NCI-H446 treated with DMSO at 0.1 percent for 48 hours (cell line): Measurements from ENCODE around the gene ALS2CL.

Experiments used
- DNase-seq: peaks from one replicate; lab custom pipeline; 2025; lab: John Stamatoyannopoulos, UW

The ALS2CL gene

GRCh38 chr3:46676601-46677410, 16.7 kb downstream of the ALS2CL start:
- no peak for DNase-seq

GRCh38 chr3:46675843-46676567, 17.5 kb downstream of the ALS2CL start:
- no peak for DNase-seq

- no peak for DNase-seq
These were observed 18.1 kb downstream of the ALS2CL start for GRCh38 chr3:46675426-46675825.

GRCh38 chr3:46674031-46674845, 19.2 kb downstream of the ALS2CL start:
- DNase-seq = no peak

DNA sequence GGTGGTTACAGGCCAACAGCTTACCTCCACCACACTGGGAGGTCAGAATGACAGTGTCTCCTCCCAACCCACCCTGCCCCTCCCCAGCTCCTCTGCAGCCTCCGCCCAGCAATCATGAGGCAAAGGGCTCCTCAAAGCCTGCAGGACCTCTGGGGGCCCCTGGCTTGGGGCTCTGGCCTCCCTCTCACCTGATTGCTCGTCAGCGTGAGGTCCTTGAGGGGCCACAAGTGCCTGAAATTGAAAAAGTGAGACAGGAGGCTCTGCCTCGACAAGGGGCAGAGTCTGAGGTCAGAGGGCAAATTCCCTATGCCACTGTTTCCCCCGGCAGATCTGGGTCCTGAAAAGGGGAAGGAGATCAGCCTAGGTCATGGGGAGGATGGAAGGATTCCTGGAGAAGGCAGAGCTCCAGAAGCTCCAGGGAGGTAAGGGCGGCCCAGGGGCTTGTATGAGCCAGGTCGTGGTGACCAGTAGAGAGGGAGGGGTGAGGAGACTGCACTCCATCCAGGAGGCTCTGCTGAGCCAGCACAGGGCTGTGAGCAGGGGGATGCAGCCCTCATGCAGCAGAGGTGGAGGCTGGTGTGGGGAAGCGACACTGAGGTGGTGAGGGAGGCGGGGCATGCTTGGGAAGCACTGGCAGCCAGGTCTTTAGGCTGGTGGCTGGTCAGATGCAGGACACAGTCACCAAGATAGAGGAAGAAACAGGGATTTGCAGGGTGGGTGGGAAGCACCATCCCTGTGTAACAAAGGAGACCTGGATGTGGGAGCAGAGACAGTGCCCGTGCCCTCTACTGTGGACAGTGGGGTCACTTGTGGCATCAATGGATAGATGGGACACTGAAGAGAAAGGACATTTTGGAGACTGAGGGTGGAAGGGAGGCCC, 20.1 kb downstream of the ALS2CL start:
- no peak for DNase-seq

DNA sequence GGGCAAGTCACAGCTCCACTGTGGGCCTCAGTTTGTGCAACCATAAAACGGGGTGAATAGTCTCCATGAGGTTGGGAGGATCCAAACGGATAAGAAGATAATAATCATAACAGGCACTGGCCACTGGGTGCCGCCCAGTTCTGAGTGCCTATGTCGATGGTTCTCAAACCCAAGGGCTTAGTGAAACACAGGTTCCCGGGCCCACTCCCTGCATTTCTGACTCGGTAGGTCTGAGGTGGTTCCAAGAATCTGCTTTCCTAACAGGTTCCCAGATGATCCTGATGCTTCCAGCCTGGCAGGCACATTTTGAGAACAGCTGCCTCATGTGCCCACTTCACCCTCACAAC, 21.2 kb downstream of the ALS2CL start:
- DNase-seq = no peak

GRCh38 chr3:46671541-46672348, 21.7 kb downstream of the ALS2CL start:
- no peak for DNase-seq

DNA sequence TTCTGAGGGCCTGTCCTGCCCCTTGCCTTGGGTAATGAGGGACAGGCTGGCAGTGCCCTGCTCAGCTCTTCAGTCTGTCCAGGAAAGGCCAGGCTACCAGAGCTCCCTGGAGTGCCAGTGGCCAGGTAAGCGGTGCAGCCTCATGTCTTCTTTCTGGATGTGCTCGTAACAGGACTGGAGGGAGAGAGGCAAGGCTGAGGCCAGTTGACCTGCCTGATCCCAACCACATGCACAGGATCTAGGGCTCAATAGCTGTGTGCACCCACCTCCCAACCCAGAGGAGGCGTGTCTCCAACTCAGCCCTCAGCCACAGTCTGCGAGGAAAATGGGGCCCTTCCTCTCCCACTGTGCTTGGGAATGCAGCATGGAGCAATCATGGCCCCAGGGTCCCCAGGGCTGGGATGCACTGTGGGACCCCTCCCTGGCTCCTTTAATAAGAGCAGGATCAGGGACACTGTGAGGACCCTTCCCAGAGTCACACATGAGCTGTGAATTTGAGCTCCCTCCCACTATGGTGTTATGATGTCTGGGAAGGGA, 22.5 kb downstream of the ALS2CL start:
- DNase-seq = no peak

GRCh38 chr3:46670000-46670890, 23.2 kb downstream of the ALS2CL start:
- DNase-seq = no peak

GRCh38 chr3:46669191-46669999, 24.1 kb downstream of the ALS2CL start:
- DNase-seq = no peak

DNA sequence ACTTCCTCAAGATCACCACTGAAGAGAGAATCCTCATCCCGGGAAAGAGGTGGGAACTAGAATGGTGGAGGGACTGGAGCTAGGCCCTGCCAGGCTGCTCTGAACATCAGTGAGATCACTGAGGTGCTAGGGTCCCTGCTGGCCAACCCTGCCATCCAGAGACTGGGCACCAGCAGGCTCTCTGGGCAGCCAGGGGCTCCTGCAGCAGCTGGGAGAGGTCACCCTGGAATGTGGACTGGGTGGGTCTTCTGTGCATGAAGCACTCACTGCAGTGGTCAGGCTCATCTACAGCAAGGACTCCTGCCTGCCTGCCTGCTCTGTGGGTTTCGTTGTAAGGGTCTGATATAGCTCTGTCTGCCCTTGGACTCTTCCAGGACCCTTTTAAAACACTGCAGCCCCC, 24.9 kb downstream of the ALS2CL start:
- DNase-seq = no peak

DNA sequence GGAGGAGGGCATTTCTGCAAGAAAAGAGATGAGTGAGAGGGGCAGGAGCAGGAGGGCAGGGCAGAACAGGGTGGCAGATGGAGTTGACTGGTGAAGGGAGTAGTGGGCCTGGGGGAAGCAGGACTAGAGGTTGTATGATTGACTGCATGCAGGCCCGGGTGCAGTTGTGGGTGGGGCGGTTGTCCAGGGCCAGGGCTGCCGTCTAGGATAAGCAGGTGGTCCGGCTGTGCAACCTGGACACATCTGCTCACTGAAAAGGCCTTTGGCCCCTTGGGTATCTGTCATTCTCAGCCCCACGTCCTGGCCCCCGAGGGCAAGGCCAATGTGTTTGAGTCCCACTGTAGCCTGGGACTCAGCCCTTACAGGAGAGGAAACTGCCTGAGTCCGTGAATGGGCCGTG, 25.4 kb downstream of the ALS2CL start:
- DNase-seq = no peak

DNA sequence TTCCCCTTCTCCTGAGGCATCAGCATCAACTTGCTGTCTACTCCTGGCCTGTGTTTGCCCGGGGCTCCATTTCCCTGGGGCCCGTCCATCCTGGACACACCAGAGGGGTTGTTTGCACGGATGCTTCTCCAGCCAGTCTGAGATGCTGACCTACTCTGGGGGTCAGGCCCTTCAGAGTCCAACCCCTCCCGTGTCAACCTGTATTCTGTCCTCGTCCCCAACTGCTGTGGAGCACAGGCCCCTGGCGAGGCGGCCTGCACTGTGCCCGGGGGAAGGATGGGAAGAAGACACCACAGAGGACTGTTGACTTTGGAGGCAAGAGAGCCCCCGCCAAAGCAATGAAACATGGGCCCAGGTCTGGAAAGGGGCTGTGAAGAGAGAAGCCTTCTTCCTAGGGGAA, 25.8 kb downstream of the ALS2CL start:
- DNase-seq = no peak

DNA sequence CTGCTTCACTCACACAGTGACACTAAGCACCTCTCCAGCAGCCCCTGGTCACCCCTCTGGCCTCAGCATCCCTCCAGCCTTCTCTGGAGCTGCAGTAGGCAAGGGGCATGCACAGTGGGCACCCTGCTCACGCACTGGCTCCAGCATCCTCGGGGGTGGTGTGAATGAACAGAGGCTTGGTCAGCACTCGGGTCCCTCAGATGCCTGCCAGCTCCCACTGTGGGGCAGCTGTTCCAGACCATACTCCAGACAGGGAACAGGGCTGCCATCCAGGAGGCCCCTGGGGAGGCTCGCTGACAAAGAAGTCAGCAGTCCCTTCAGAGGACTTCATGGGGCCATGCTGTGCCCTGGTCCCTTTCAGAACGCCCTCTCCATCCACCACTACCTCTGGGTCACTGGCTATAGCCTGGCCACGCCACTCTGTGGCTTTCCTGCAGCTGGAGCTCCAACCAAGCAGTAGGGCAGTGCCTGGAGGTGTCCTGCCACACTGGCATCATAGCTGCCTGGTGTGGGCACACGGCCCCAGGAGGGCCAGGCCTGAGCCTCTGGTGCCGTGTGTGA, 26.3 kb downstream of the ALS2CL start:
- no peak for DNase-seq

- no peak for DNase-seq
These were observed 27.0 kb downstream of the ALS2CL start for GRCh38 chr3:46666453-46666845.

DNA sequence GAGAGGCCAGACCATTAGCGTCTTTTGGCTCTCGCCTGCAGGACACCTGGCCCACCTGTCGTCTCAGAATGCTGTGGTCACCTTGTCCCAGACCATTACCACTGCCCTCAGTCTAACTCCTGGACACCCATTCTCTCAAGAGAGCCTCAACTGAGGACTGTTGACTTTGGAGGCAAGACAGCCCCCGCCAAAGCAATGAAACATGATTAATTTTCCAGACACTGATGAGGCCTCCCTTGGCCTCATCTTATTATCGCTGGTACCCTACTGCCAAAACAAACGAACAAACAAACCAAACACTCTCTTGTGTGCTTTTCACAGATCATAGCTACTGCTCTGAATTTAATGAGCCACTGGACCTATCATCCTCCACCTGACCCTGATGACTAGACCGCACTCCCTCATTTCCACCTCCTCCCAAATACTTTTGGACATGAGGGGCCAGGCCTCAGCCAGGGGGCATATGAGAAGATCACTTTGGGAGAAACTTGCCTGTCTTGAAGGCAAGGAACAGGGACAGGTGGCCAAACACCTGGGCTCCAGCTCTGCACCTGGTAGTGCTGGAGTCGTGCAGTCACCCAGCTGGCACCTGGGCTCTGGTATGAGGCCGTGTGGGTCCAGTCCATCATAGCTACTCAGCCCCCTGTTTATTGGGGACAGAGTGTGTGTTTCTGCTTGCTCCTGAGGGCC, 27.6 kb downstream of the ALS2CL start:
- no peak for DNase-seq

GRCh38 chr3:46664971-46665762, 28.3 kb downstream of the ALS2CL start:
- DNase-seq = no peak
